BLaER1 (cell line): ENCODE measurements around the gene LPIN1.
A peak's percentile ranks its signal among the peaks of the same experiment; 100 is the strongest.
"Not testable (repeated sequence)": the region's sequence is repeated elsewhere in the genome, so short reads cannot be mapped to it uniquely, and the experiment has no call there.

Experiments
- H3K27ac ChIP-seq: shearing (Covaris generic); formaldehyde crosslinking; 2 replicates; pipeline ENCODE4 v1.8.1; 2022
- H3K27me3 ChIP-seq: shearing (Covaris generic); formaldehyde crosslinking; 2 replicates; pipeline ENCODE4 v1.8.1; 2022
- H3K36me3 ChIP-seq: shearing (Covaris generic); formaldehyde crosslinking; 2 replicates; pipeline ENCODE4 v1.8.1; 2022
- H3K4me1 ChIP-seq: shearing (Covaris generic); formaldehyde crosslinking; 2 replicates; pipeline ENCODE4 v1.8.1; 2022
- H3K4me2 ChIP-seq: shearing (Covaris generic); formaldehyde crosslinking; 2 replicates; pipeline ENCODE4 v1.8.1; 2022
- H3K4me3 ChIP-seq: shearing (Covaris generic); formaldehyde crosslinking; 2 replicates; pipeline ENCODE4 v1.8.1; 2022
- H3K9ac ChIP-seq: shearing (Covaris generic); formaldehyde crosslinking; 2 replicates; pipeline ENCODE4 v1.8.1; 2022
- H3K9me3 ChIP-seq: shearing (Covaris generic); formaldehyde crosslinking; 2 replicates; pipeline ENCODE4 v1.8.1; 2022
- H4K20me1 ChIP-seq: shearing (Covaris generic); formaldehyde crosslinking; 2 replicates; pipeline ENCODE4 v1.8.1; 2022
- Cebpa-rat ChIP-seq: shearing (Covaris generic); IDR thresholded peaks from 2 replicates; pipeline ENCODE4 v1.8.1; 2022

Gene LPIN1

DNA sequence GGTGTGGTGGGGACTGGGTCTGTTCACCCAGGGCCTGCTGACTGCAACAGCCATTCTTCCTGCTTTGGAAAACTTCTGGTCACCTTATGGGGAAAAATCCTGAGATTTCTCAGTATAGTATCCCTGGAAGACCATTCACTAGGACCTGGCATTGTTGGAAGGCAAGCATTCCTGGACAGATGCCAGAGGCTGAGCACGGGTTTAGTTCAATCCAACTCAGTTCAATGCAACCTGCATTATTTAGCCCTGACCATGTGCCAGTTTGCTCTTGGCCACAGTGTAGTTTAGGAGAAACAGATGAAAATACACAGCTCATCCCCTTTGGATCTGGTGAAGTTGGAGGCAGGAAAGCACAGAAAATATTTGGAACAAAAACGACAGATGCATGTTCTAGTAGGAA lies 95.9 kb downstream of the LPIN1 start:
- no peak overlapping the region for H3K4me3 ChIP-seq
- TF ChIP-seq Cebpa-rat, result no peak
- no peaks in the 10 kb centered on the region for H4K20me1 ChIP-seq
- no peaks in the 10 kb centered on the region for H3K27me3 ChIP-seq
- no peak overlapping the region for H3K9ac ChIP-seq
- H3K4me2 ChIP-seq, result no peak overlapping the region
- no peaks in the 10 kb centered on the region for H3K36me3 ChIP-seq
- no peaks in the 10 kb centered on the region for H3K4me1 ChIP-seq
- H3K9me3 ChIP-seq, result peaks cover 11% of the 10 kb centered on the region
- H3K27ac ChIP-seq, result no peak overlapping the region

DNA sequence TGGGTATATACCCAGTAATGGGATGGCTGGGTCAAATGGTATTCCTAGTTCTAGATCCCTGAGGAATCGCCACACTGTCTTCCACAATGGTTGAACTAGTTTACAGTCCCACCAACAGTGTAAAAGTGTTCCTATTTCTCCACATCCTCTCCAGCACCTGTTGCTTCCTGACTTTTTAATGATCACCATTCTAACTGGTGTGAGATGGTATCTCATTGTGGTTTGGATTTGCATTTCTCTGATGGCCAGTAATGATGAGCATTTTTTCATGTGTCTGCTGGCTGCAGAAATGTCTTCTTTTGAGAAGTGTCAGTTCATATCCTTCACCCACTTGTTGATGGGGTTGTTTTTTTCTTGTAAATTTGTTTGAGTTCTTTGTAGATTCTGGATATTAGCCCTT lies 98.4 kb downstream of the LPIN1 start:
- not testable (repeated sequence) for H3K9ac ChIP-seq, H3K27ac ChIP-seq, H3K4me3 ChIP-seq, H3K27me3 ChIP-seq, H3K4me1 ChIP-seq, H3K36me3 ChIP-seq, H3K4me2 ChIP-seq, H4K20me1 ChIP-seq
- peaks cover 29% of the 10 kb centered on the region for H3K9me3 ChIP-seq

DNA sequence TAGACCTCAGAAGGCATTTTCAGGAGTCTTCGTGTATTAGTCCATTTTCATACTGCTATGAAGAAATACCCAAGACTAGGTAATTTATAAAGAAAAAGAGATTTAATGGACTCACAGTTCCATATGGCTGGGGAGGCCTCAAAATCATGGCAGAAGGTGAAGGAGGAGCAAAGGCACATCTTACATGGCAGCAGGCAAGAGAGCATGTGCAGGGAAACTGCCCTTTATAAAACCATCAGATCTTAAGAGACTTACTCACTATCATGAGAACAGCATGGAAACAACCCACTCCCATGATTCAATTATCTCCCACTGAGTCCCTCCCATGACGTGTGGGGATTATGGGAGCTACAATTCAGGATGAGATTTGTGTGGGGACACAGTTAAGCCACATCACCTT lies 101.5 kb downstream of the LPIN1 start:
- H3K4me3 ChIP-seq, H3K27ac ChIP-seq, H3K36me3 ChIP-seq, H3K9ac ChIP-seq, H4K20me1 ChIP-seq, H3K27me3 ChIP-seq, H3K4me2 ChIP-seq: not testable (repeated sequence)
- peaks cover 29% of the 10 kb centered on the region for H3K9me3 ChIP-seq
- peaks cover 28% of the 10 kb centered on the region for H3K4me1 ChIP-seq

DNA sequence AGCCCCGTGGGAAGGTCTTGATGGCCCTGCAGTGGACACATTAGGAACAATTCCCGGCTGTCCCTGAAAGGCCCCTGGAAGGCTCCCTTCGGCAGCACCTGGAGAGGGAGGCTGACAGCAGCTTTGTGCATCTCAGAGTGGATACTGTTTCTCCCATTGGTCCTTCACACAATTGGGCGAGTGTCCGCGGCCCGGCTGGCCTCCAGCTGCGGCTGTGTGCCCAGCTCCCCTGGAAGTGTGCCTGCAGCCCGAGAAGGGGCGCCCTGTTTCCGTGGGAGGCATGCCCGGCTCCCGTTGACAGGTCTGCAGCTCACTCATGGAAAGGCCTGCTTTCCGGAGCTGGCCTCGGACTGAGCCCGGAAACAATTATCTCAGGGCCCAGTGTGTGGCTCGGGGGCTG lies 103.7 kb downstream of the LPIN1 start:
- TF ChIP-seq Cebpa-rat, result no peak
- Histone ChIP-seq H3K4me2 (peak overlapping the region; percentile 11), H3K27ac (no peak overlapping the region)

DNA sequence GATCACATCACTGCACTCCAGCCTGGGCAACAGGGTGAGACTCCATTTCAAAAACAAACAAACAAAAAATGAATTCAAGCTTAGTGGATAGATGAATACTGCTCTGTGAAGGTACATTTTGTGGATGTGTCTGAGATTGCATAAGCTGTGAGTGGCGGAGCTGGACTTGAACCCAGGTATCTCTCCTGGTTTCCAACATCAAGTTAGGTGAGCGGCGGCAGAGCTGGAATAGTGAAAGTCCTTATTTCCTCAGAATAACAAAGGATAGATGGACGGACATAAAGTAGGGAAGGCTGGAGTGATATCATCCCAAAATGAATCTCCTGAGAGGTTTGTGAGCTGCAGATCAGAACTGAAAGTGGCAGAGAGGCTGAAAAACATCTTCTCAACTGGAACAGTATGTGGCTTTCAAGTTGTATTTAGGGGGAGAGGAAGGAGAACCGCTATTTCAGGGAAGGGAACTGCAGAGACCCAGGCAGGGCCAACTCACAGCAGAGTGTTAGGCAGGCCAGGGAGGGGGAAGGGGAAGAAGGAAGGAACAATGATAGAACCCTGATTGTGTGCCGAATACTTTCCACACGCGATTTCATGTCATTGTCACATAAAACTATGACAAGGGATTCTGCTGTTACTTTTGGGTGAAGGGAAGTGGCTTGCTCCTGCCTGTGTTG lies 106.2 kb downstream of the LPIN1 start:
- TF ChIP-seq Cebpa-rat, result no peak
- peak overlapping the region; percentile 63 for H3K4me2 ChIP-seq
- no peaks in the 10 kb centered on the region for H3K36me3 ChIP-seq
- H3K4me3 ChIP-seq, result no peak overlapping the region
- H4K20me1 ChIP-seq, result no peaks in the 10 kb centered on the region
- peaks cover 20% of the 10 kb centered on the region for H3K9me3 ChIP-seq
- no peaks in the 10 kb centered on the region for H3K27me3 ChIP-seq
- H3K27ac ChIP-seq, result peak overlapping the region; percentile 8; the same call in 1 of the 2 replicates
- H3K9ac ChIP-seq, result peak overlapping the region; percentile 3; the same call in 1 of the 2 replicates
- H3K4me1 ChIP-seq, result peaks cover 63% of the 10 kb centered on the region

More for the DNA sequence above, 103.7 kb downstream of the LPIN1 start:
- H3K4me1 ChIP-seq, result peaks cover 40% of the 10 kb centered on the region
- H3K27me3 ChIP-seq, result no peaks in the 10 kb centered on the region
- H3K36me3 ChIP-seq, result no peaks in the 10 kb centered on the region
- H3K9me3 ChIP-seq, result peaks cover 29% of the 10 kb centered on the region
- H3K9ac ChIP-seq, result no peak overlapping the region
- H3K4me3 ChIP-seq, result no peak overlapping the region
- no peaks in the 10 kb centered on the region for H4K20me1 ChIP-seq

DNA sequence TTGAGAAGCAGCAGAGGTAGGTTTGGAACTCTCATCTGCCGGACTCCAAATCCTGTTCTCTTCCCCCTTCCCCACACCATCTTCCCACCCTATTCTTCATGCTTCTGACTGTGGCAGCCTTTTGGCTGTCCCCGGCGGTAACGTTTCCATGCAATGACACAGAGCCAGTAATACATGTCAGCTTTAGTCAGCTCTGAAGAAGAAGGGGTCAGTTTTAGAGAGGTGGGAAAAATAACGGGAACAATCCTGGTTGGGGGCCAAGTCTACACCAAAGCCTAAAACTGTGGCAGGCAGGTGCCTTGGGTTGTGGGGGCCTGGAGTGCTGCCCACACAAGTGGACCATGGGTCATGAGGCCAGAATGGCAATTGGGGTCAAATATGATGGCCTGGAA lies 106.8 kb downstream of the LPIN1 start:
- H3K36me3 ChIP-seq, result no peaks in the 10 kb centered on the region

DNA sequence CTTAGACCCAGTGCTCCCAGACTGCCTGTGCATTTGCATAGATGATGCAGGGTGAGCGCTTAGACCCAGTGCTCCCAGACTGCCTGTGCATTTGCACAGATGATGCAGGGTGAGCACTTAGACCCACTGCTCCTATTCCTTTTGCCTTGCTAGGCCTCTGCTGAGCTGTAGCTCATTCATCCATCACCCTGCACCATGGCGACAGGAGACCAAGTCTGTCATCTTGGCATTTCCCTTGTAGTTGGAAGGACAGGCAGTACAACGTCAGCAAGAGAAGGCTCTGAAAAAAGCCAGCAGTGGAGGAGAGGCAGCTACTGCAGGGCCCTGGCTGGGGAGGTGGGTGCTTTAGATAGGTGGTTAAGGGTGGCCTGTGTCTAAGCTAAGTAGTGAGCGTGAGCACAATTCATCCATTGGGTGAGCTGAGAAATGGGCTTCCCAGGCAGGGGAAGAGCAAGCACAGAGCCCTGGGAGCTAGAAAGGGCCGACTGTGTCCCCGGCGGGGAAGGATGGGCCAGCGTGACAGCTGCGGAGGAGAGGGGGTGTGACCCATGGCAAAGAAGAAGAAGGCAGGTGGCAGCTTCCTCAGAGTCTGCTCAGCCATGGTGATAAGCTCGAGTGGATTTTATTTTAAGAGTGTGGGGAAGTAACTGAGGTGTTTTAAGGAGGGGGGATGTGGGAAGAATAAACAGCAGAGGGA lies 108.8 kb downstream of the LPIN1 start:
- Histone ChIP-seq H3K27me3 (no peaks in the 10 kb centered on the region), H3K27ac (no peak overlapping the region), H3K4me3 (no peak overlapping the region), H4K20me1 (no peaks in the 10 kb centered on the region), H3K9me3 (peaks cover 31% of the 10 kb centered on the region), H3K4me1 (peaks cover 59% of the 10 kb centered on the region), H3K36me3 (peaks cover 14% of the 10 kb centered on the region; the same call in 1 of the 2 replicates), H3K9ac (no peak overlapping the region), H3K4me2 (peak overlapping the region; percentile 63)
- TF ChIP-seq Cebpa-rat, result no peak

More for the DNA sequence above, 106.8 kb downstream of the LPIN1 start:
- H4K20me1 ChIP-seq, result no peaks in the 10 kb centered on the region
- peaks cover 63% of the 10 kb centered on the region for H3K4me1 ChIP-seq
- peak overlapping the region; percentile 63 for H3K4me2 ChIP-seq
- no peak overlapping the region for H3K4me3 ChIP-seq
- H3K9ac ChIP-seq, result peak overlapping the region; percentile 3; the same call in 1 of the 2 replicates
- peaks cover 20% of the 10 kb centered on the region for H3K9me3 ChIP-seq
- no peaks in the 10 kb centered on the region for H3K27me3 ChIP-seq
- TF ChIP-seq Cebpa-rat, result no peak
- peak overlapping the region; percentile 8; the same call in 1 of the 2 replicates for H3K27ac ChIP-seq

DNA sequence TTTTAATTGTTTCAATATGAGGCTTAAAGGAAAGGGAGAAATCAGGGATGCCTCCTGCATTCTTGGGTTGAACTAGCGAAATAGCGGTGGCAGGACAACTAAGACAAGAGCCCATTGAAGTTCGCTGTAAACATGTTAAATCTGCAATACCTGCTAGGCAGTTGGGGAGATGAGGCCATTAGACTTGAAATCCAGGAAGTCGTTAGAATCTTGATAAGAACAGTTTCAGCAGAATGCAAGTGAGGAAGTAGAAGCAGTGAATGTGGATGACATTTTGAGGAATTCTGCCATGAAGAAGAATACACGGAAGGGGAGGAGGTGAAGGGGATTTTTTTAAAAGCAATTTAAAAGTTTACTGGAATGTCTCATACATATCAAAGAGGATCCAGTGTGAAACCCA lies 109.7 kb downstream of the LPIN1 start:
- no peak for TF ChIP-seq Cebpa-rat
- peak overlapping the region; percentile 63 for H3K4me2 ChIP-seq
- no peak overlapping the region for H3K4me3 ChIP-seq

DNA sequence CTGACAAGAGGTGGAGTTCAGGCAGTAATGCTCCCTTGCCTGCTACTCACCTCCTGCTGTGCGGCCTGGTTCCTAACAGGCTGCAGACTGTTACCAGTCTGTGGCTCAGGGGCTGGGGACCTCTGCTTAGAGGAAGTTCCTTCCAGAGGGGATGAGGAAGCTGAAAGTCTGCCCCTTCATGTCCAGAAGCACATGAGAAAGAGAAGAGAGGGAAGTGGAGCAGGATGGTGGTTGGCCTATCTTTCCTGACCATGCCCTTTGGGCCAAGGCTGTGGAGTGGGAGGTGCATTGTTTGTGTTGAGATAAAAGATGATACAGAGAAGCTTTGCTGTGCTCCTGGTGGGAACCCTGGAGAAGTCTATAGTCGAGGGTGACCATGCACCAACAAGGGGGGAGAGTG lies 112.5 kb downstream of the LPIN1 start:
- H4K20me1 ChIP-seq, result no peaks in the 10 kb centered on the region
- H3K36me3 ChIP-seq, result peaks cover 14% of the 10 kb centered on the region; the same call in 1 of the 2 replicates
- TF ChIP-seq Cebpa-rat, result no peak
- H3K4me1 ChIP-seq, result peaks cover 55% of the 10 kb centered on the region
- H3K4me3 ChIP-seq, result 0 out of 2 replicates have a peak overlapping the region, but pooled peaks have one; percentile 11
- peaks cover 36% of the 10 kb centered on the region for H3K9me3 ChIP-seq
- no peak overlapping the region for H3K27ac ChIP-seq
- no peaks in the 10 kb centered on the region for H3K27me3 ChIP-seq
- H3K4me2 ChIP-seq, result no peak overlapping the region
- no peak overlapping the region for H3K9ac ChIP-seq

More for the DNA sequence above, 109.7 kb downstream of the LPIN1 start:
- H3K36me3 ChIP-seq, result peaks cover 14% of the 10 kb centered on the region; the same call in 1 of the 2 replicates
- H4K20me1 ChIP-seq, result no peaks in the 10 kb centered on the region
- H3K9ac ChIP-seq, result no peak overlapping the region
- no peak overlapping the region for H3K27ac ChIP-seq
- peaks cover 62% of the 10 kb centered on the region for H3K4me1 ChIP-seq
- peaks cover 36% of the 10 kb centered on the region for H3K9me3 ChIP-seq
- no peaks in the 10 kb centered on the region for H3K27me3 ChIP-seq

DNA sequence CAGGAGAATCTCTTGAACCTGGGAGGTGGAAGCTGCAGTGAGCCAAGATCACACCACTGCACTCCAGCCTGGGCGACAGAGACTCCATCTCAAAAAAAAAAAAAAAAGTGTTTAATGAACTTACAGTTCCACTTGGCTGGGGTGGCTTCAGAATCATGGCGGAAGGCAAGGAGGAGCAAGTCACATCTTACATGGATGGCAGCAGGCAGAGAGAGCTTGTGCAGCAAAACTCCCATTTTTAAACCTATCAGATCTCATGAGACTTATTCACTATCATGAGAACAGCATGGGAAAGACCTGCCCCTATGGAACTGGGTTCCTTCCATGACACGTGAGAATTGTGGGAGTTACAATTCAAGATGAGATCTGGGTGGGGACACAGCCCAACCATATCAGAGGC lies 113.5 kb downstream of the LPIN1 start:
- peaks cover 14% of the 10 kb centered on the region; the same call in 1 of the 2 replicates for H3K36me3 ChIP-seq
- H3K9me3 ChIP-seq, result peaks cover 36% of the 10 kb centered on the region
- not testable (repeated sequence) for H3K4me2 ChIP-seq, H3K27ac ChIP-seq, H4K20me1 ChIP-seq, H3K27me3 ChIP-seq, H3K4me3 ChIP-seq, H3K9ac ChIP-seq
- H3K4me1 ChIP-seq, result peaks cover 64% of the 10 kb centered on the region
